Measurements from ENCODE around the gene SH3PXD2A.

- TF ChIP-seq CREB1 (CRISPR knock-in tag; IDR thresholded peaks at IDR 0.05; ENCODE audit: low read depth), result no peak
- TF ChIP-seq CTCF (conservative IDR thresholded peaks at IDR 0.05; ENCODE audit: low read depth in 2 of 2), result no peak
- no peak for TF ChIP-seq POLR2AphosphoS5 (IDR thresholded peaks at IDR 0.05; ENCODE audit: low read depth)
- no peak for TF ChIP-seq EZH2phosphoT487 (IDR thresholded peaks at IDR 0.05; ENCODE audit: unreplicated experiment)
- no peak for TF ChIP-seq EZH2 (IDR thresholded peaks at IDR 0.05; ENCODE audit: low read depth, unreplicated experiment)
- TF ChIP-seq, protein P1, sequence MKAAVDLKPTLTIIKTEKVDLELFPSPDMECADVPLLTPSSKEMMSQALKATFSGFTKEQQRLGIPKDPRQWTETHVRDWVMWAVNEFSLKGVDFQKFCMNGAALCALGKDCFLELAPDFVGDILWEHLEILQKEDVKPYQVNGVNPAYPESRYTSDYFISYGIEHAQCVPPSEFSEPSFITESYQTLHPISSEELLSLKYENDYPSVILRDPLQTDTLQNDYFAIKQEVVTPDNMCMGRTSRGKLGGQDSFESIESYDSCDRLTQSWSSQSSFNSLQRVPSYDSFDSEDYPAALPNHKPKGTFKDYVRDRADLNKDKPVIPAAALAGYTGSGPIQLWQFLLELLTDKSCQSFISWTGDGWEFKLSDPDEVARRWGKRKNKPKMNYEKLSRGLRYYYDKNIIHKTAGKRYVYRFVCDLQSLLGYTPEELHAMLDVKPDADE (IDR thresholded peaks at IDR 0.05), result no peak
- no peak for TF ChIP-seq ZNF331 (CRISPR knock-in tag; IDR thresholded peaks at IDR 0.05; ENCODE audit: low read depth)
- no peak for TF ChIP-seq REST (IDR thresholded peaks at IDR 0.05; ENCODE audit: unreplicated experiment)
- TF ChIP-seq JUNB (IDR thresholded peaks at IDR 0.05; ENCODE audit: unreplicated experiment), result no peak
- no peak for TF ChIP-seq STAT1 (IDR thresholded peaks at IDR 0.05; ENCODE audit: unreplicated experiment)
- TF ChIP-seq ZNF462 (CRISPR knock-in tag; IDR thresholded peaks at IDR 0.05), result no peak
Observed at GRCh38 chr10:103852189-103852711, 3.1 kb downstream of the SH3PXD2A start.
